Measurements from ENCODE around the gene ARID1B. TPM values are rescaled to one million over a fixed set of nuclear protein-coding genes. Genes with fewer than 3 reads are reported as not detected.

The ARID1B gene
- total RNA-seq, 1 experiment from 2014 or later: 60.3 TPM

- TF ChIP-seq AR (CRISPR knock-in tag; IDR thresholded peaks at IDR 0.05) (no peak), ZNF317 (CRISPR knock-in tag; IDR thresholded peaks at IDR 0.05; ENCODE audit: borderline replicate concordance, low read depth) (no peak), E2F1 (CRISPR knock-in tag; IDR thresholded peaks at IDR 0.05) (no peak), ZNF263 (CRISPR knock-in tag; IDR thresholded peaks at IDR 0.05; ENCODE audit: low read depth) (no peak), GABPB1 (CRISPR knock-in tag; IDR thresholded peaks at IDR 0.05) (no peak), CREM (CRISPR knock-in tag; IDR thresholded peaks at IDR 0.05) (no peak), MAX (CRISPR knock-in tag; IDR thresholded peaks at IDR 0.05) (no peak)
Measured at GRCh38 chr6:157029980-157030690, 253.0 kb downstream of the ARID1B start (continued).

GRCh38 chr6:157030755-157031154 lies 253.6 kb downstream of the ARID1B start:
- DNase-seq (ENCODE audit: low spot score) (no peak), ATAC-seq (0 out of 2 replicates have a peak, but pooled peaks have one; percentile 18)
- H3K4me3 Mint-ChIP-seq: no peak overlapping the region
- CTCF ChIA-PET: no interaction called here
- H3K4me1 Mint-ChIP-seq: peaks cover 33% of the 10 kb centered on the region
- H3K9me3 Mint-ChIP-seq: 0 out of 2 replicates have a peak, but pooled peaks cover 4% of the 10 kb centered on the region
- no peak for TF ChIP-seq CDX4 (CRISPR knock-in tag; IDR thresholded peaks at IDR 0.05; ENCODE audit: borderline replicate concordance)
- TF ChIP-seq TEAD1 (CRISPR knock-in tag; IDR thresholded peaks at IDR 0.05): no peak
- TF ChIP-seq ESRRA (CRISPR knock-in tag; IDR thresholded peaks at IDR 0.05; ENCODE audit: borderline replicate concordance): no peak
- TF ChIP-seq MLX (CRISPR knock-in tag; IDR thresholded peaks at IDR 0.05): no peak
- TF ChIP-seq HMGA2 (CRISPR knock-in tag; IDR thresholded peaks at IDR 0.05): no peak
- TF ChIP-seq NR2C2 (CRISPR knock-in tag; IDR thresholded peaks at IDR 0.05): no peak
- no peak for TF ChIP-seq E2F5 (CRISPR knock-in tag; IDR thresholded peaks at IDR 0.05)
- no peak for TF ChIP-seq GABPB1 (CRISPR knock-in tag; IDR thresholded peaks at IDR 0.05)
- TF ChIP-seq E2F4 (CRISPR knock-in tag; IDR thresholded peaks at IDR 0.05; ENCODE audit: borderline replicate concordance, low read depth): no peak
- TF ChIP-seq MXD4 (CRISPR knock-in tag; IDR thresholded peaks at IDR 0.05; ENCODE audit: borderline replicate concordance): no peak
- TF ChIP-seq NFATC4 (CRISPR knock-in tag; IDR thresholded peaks at IDR 0.05): no peak
- no peak for TF ChIP-seq ERG (CRISPR knock-in tag; IDR thresholded peaks at IDR 0.05)
- no peaks in the 10 kb centered on the region for H3K27me3 Mint-ChIP-seq (ENCODE audit: low read depth)
- H3K27ac Mint-ChIP-seq: peak overlapping the region; percentile 86; the same call in 1 of the 2 replicates
- POLR2A ChIA-PET: no interaction called here
- H3K36me3 Mint-ChIP-seq: peaks cover 5% of the 10 kb centered on the region; the same call in 1 of the 2 replicates
